SK-N-SH (cell line): ENCODE measurements around the gene AFM. TPM values are rescaled to one million over a fixed set of nuclear protein-coding genes. Genes with fewer than 3 reads are reported as not detected.

Experiments used
- CTCF ChIA-PET: fragments of 300-600, 350-600 bp; formaldehyde crosslinking; extraction: SDS; loops from one replicate; lab custom pipeline; 2021; lab: Yijun Ruan, JAX
- POLR2A ChIA-PET: fragments of 350-600 bp; sonication (Branson Sonifier 250); formaldehyde crosslinking; extraction: SDS; loops from one replicate; lab custom pipeline; 2020; ENCODE audit warnings: antibody characterized with exemption, inconsistent platforms; lab: Yijun Ruan, JAX
- DNase-seq: peaks from one replicate; pipeline ENCODE4 v3.0.0; 2012
- H2AFZ ChIP-seq: fragments of 200-600 bp; sonication (generic); 2 replicates; pipeline ENCODE4 v1.8.1; 2016; ENCODE audit warnings: antibody characterized with exemption, mild to moderate bottlenecking, low read depth
- H3F3A ChIP-seq: fragments of 200-600 bp; sonication (generic); replicated peaks from 2 replicates; pipeline ENCODE3; 2016; ENCODE audit warnings: antibody characterized with exemption, mild to moderate bottlenecking; ENCODE audit not compliant: insufficient read depth
- H3K27ac ChIP-seq, 2 experiments: fragments of 200-500 bp in 1 of 2; fragments of 200-600 bp in 1 of 2; sonication (Bioruptor generic) in 1 of 2; sonication (generic), shearing (Covaris generic) in 1 of 2; 2 replicates each; pipeline versions ENCODE4 v1.5.1 to v1.6.1; 2014 to 2016; ENCODE audit warnings: low read depth in 2 of 2, inconsistent platforms in 1 of 2, low read length in 1 of 2, mild to moderate bottlenecking in 1 of 2, mixed read lengths in 1 of 2
- H3K27me3 ChIP-seq: fragments of 200-600 bp; sonication (generic), shearing (Covaris generic); 2 replicates; pipeline ENCODE4 v1.6.1; 2016; ENCODE audit warnings: mixed run types; ENCODE audit not compliant: insufficient read depth
- H3K36me3 ChIP-seq, 2 experiments: fragments of 200-500 bp in 1 of 2; fragments of 200-600 bp in 1 of 2; sonication (Bioruptor generic) in 1 of 2; sonication (generic) in 1 of 2; replicated peaks in 1 of 2; 2 replicates each; pipeline versions ENCODE3 to v1.5.1; 2014 to 2016; ENCODE audit warnings: low read length in 1 of 2, mild to moderate bottlenecking in 1 of 2; ENCODE audit not compliant: insufficient read depth in 2 of 2, control insufficient read depth in 1 of 2
- H3K4me1 ChIP-seq, 2 experiments: fragments of 200-500 bp in 1 of 2; fragments of 200-600 bp in 1 of 2; sonication (Bioruptor generic) in 1 of 2; sonication (generic), shearing (Covaris generic) in 1 of 2; 2 replicates each; pipeline versions ENCODE4 v1.5.1 to v1.6.1; 2014 to 2016; ENCODE audit warnings: low read depth in 1 of 2, low read length in 1 of 2, mixed run types in 1 of 2; ENCODE audit not compliant: insufficient read depth in 2 of 2, control insufficient read depth in 1 of 2
- H3K4me2 ChIP-seq: fragments of 200-600 bp; sonication (generic), shearing (Covaris generic); 2 replicates; pipeline ENCODE4 v1.6.1; 2017; ENCODE audit warnings: mixed run types
- H3K4me3 ChIP-seq, 2 experiments: fragments of 200-500 bp in 1 of 2; fragments of 200-600 bp in 1 of 2; sonication (Bioruptor generic) in 1 of 2; sonication (generic), shearing (Covaris generic) in 1 of 2; 2 replicates each; pipeline versions ENCODE4 v1.5.1 to v1.8.1; 2014 to 2016; ENCODE audit warnings: low read depth in 2 of 2, inconsistent platforms in 1 of 2, low read length in 1 of 2, mild to moderate bottlenecking in 1 of 2, mixed read lengths in 1 of 2, moderate library complexity in 1 of 2
- H3K79me2 ChIP-seq: fragments of 200-600 bp; sonication (generic); 2 replicates; pipeline ENCODE4 v1.8.1; 2017; ENCODE audit warnings: mild to moderate bottlenecking; ENCODE audit not compliant: insufficient read depth
- H3K9ac ChIP-seq: fragments of 200-600 bp; sonication (generic); 2 replicates; pipeline ENCODE4 v1.6.1; 2017; ENCODE audit warnings: mixed run types
- H3K9me2 ChIP-seq: fragments of 200-600 bp; sonication (generic); 2 replicates; pipeline ENCODE4 v1.6.1; 2017; ENCODE audit warnings: mixed run types
- H3K9me3 ChIP-seq: fragments of 200-600 bp; sonication (generic); 2 replicates; pipeline ENCODE4 v1.6.1; 2017; ENCODE audit warnings: mixed run types, mild to moderate bottlenecking, moderate library complexity
- H4K20me1 ChIP-seq: fragments of 200-600 bp; sonication (generic); 2 replicates; pipeline ENCODE4 v1.6.1; 2017; ENCODE audit warnings: mild to moderate bottlenecking, mixed run types; ENCODE audit not compliant: insufficient read depth
- CHD2 ChIP-seq: fragments of 150-350 bp; IDR thresholded peaks from 2 replicates; pipeline ENCODE4 v1.6.1; 2018; ENCODE audit warnings: low read length; ENCODE audit not compliant: partially characterized antibody
- FOSL2 ChIP-seq: IDR thresholded peaks from 2 replicates; pipeline ENCODE4 v1.4.0; 2012; ENCODE audit warnings: low read depth, mild to moderate bottlenecking, moderate library complexity, borderline replicate concordance
- FOXM1 ChIP-seq: IDR thresholded peaks from 2 replicates; pipeline ENCODE4 v1.4.0; 2012; ENCODE audit warnings: low read depth, mild to moderate bottlenecking
- GATA2 ChIP-seq: sonication (generic); formaldehyde crosslinking; IDR thresholded peaks from 2 replicates; pipeline ENCODE4 v1.5.0; 2020; ENCODE audit warnings: mild to moderate bottlenecking, missing genetic modification reagents
- JUND ChIP-seq: IDR thresholded peaks from 2 replicates; pipeline ENCODE4 v1.4.0; 2012
- NFIC ChIP-seq: IDR thresholded peaks from 2 replicates; pipeline ENCODE4 v1.4.0; 2012; ENCODE audit warnings: borderline replicate concordance
- NRF1 ChIP-seq: IDR thresholded peaks from 2 replicates; pipeline ENCODE4 v1.6.1; 2012; ENCODE audit warnings: low read depth, mild to moderate bottlenecking, low read length
- POLR2AphosphoS5 ChIP-seq: IDR thresholded peaks from 2 replicates; pipeline ENCODE4 v1.6.1; 2012; ENCODE audit warnings: low read depth, low read length
- RCOR1 ChIP-seq: fragments of 150-350 bp; IDR thresholded peaks from 2 replicates; pipeline ENCODE4 v1.6.1; 2017; ENCODE audit warnings: antibody characterized with exemption, low read length
- RFX5 ChIP-seq: IDR thresholded peaks from 2 replicates; pipeline ENCODE4 v1.6.1; 2012; ENCODE audit warnings: mild to moderate bottlenecking, improper control_type of control experiment, low read length
- RXRA ChIP-seq: IDR thresholded peaks from 2 replicates; pipeline ENCODE4 v1.4.0; 2012; ENCODE audit warnings: low read depth, mild to moderate bottlenecking, borderline replicate concordance
- SMC3 ChIP-seq: IDR thresholded peaks from 2 replicates; pipeline ENCODE4 v1.6.1; 2012; ENCODE audit warnings: low read depth, low read length, improper control_type of control experiment
- WGBS: methylation state at CpG from one replicate; pipeline ENCODE4 v1.1.6; 2017; ENCODE audit warnings: low lambda C conversion rate; 5-methylcytosine and 5-hydroxymethylcytosine counted together
- polyA plus RNA-seq, 3 experiments: library from polyadenylated mRNA; depleted of rRNA; stranded (reverse); fragments of >200 nt; gene quantifications; 2 replicates each; pipeline ENCODE4 v1.2.3, GENCODE V29; 2012
- TF ChIP-seq, protein P1 (sequence below): IDR thresholded peaks from 2 replicates; pipeline ENCODE4; 2012
- TF ChIP-seq, protein P2 (sequence below): fragments of 150-350 bp; IDR thresholded peaks from 2 replicates; pipeline ENCODE4 v1.6.1; 2017; ENCODE audit warnings: antibody characterized with exemption, low read length, low read depth, borderline replicate concordance
- TF ChIP-seq, protein P3 (sequence below): IDR thresholded peaks from 2 replicates; pipeline ENCODE4 v1.4.0; 2012; ENCODE audit warnings: low read depth
- TF ChIP-seq, protein P4 (sequence below): IDR thresholded peaks from 2 replicates; pipeline ENCODE4 v1.4.0; 2012; ENCODE audit warnings: low read depth, borderline replicate concordance
- TF ChIP-seq, protein P5 (sequence below): fragments of 150-350 bp; IDR thresholded peaks from 2 replicates; pipeline ENCODE4 v1.6.1; 2016; ENCODE audit warnings: mild to moderate bottlenecking, low read depth, low read length

Gene AFM
- polyA plus RNA-seq, 1 of the 3 experiments (the other 2 are of a cell fraction) = not detected

GRCh38 chr4:73452953-73453700, 28.4 kb upstream of the AFM start:
- no peaks in the 10 kb centered on the region for H4K20me1 ChIP-seq
- no peak overlapping the region for H3K27ac ChIP-seq
- no peak overlapping the region for H3K4me2 ChIP-seq
- H3K9me2 ChIP-seq = no peaks in the 10 kb centered on the region
- H2AFZ ChIP-seq = no peak overlapping the region
- no peak overlapping the region for H3K9ac ChIP-seq
- CTCF ChIA-PET = interaction anchor here (0.8 to 1.4 kb wide), 2 partner anchors 7 to 15 kb away, joined by 3 to 5 read pairs; no protein-coding TSS in a partner anchor
- H3K27me3 ChIP-seq = no peaks in the 10 kb centered on the region; the same call in 1 of the 2 replicates
- no peaks in the 10 kb centered on the region for H3K36me3 ChIP-seq
- no peaks in the 10 kb centered on the region; a peak in 1 of 4 replicates for H3K4me1 ChIP-seq
- TF ChIP-seq, protein P1, sequence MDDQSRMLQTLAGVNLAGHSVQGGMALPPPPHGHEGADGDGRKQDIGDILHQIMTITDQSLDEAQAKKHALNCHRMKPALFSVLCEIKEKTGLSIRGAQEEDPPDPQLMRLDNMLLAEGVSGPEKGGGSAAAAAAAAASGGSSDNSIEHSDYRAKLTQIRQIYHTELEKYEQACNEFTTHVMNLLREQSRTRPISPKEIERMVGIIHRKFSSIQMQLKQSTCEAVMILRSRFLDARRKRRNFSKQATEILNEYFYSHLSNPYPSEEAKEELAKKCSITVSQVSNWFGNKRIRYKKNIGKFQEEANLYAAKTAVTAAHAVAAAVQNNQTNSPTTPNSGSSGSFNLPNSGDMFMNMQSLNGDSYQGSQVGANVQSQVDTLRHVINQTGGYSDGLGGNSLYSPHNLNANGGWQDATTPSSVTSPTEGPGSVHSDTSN = no peak
- no peak for TF ChIP-seq RFX5
- TF ChIP-seq POLR2AphosphoS5 = no peak
- TF ChIP-seq RXRA = no peak
- no peak for TF ChIP-seq SMC3
- no peak for TF ChIP-seq FOXM1
- TF ChIP-seq, protein P2, sequence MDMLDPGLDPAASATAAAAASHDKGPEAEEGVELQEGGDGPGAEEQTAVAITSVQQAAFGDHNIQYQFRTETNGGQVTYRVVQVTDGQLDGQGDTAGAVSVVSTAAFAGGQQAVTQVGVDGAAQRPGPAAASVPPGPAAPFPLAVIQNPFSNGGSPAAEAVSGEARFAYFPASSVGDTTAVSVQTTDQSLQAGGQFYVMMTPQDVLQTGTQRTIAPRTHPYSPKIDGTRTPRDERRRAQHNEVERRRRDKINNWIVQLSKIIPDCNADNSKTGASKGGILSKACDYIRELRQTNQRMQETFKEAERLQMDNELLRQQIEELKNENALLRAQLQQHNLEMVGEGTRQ = no peak
- TF ChIP-seq, protein P3, sequence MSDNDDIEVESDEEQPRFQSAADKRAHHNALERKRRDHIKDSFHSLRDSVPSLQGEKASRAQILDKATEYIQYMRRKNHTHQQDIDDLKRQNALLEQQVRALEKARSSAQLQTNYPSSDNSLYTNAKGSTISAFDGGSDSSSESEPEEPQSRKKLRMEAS = no peak
- TF ChIP-seq, protein P4, sequence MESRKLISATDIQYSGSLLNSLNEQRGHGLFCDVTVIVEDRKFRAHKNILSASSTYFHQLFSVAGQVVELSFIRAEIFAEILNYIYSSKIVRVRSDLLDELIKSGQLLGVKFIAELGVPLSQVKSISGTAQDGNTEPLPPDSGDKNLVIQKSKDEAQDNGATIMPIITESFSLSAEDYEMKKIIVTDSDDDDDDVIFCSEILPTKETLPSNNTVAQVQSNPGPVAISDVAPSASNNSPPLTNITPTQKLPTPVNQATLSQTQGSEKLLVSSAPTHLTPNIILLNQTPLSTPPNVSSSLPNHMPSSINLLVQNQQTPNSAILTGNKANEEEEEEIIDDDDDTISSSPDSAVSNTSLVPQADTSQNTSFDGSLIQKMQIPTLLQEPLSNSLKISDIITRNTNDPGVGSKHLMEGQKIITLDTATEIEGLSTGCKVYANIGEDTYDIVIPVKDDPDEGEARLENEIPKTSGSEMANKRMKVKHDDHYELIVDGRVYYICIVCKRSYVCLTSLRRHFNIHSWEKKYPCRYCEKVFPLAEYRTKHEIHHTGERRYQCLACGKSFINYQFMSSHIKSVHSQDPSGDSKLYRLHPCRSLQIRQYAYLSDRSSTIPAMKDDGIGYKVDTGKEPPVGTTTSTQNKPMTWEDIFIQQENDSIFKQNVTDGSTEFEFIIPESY = no peak
- no peaks in the 10 kb centered on the region for H3F3A ChIP-seq
- WGBS = 0% methylated on average over 2 of the region's 2 CpGs
- no peaks in the 10 kb centered on the region for H3K9me3 ChIP-seq
- H3K4me3 ChIP-seq = no peak overlapping the region
- POLR2A ChIA-PET = no interaction called here
- no peak for DNase-seq
- no peaks in the 10 kb centered on the region for H3K79me2 ChIP-seq

GRCh38 chr4:73453701-73454005, 27.9 kb upstream of the AFM start:
- CTCF ChIA-PET = interaction anchor here (0.8 to 1.4 kb wide), 2 partner anchors 8 to 15 kb away, joined by 3 to 5 read pairs; no protein-coding TSS in a partner anchor
- TF ChIP-seq POLR2AphosphoS5 (no peak), RCOR1 (no peak), GATA2 (CRISPR knock-in tag) (no peak), CHD2 (no peak), NFIC (no peak), JUND (no peak), NRF1 (no peak), FOSL2 (no peak)
- TF ChIP-seq, protein P5, sequence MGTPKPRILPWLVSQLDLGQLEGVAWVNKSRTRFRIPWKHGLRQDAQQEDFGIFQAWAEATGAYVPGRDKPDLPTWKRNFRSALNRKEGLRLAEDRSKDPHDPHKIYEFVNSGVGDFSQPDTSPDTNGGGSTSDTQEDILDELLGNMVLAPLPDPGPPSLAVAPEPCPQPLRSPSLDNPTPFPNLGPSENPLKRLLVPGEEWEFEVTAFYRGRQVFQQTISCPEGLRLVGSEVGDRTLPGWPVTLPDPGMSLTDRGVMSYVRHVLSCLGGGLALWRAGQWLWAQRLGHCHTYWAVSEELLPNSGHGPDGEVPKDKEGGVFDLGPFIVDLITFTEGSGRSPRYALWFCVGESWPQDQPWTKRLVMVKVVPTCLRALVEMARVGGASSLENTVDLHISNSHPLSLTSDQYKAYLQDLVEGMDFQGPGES = no peak
- TF ChIP-seq, protein P1 = no peak

More at GRCh38 chr4:73453701-73454005, 27.9 kb upstream of the AFM start:
- no peak overlapping the region for H3K4me2 ChIP-seq
- H3F3A ChIP-seq = no peaks in the 10 kb centered on the region
- no peaks in the 10 kb centered on the region for H3K79me2 ChIP-seq
- no peaks in the 10 kb centered on the region; the same call in 1 of the 2 replicates for H3K27me3 ChIP-seq
- no peak overlapping the region for H3K4me3 ChIP-seq
- H3K9me3 ChIP-seq = no peaks in the 10 kb centered on the region
- H3K36me3 ChIP-seq = no peaks in the 10 kb centered on the region
- no peak for DNase-seq
- no peak overlapping the region for H3K27ac ChIP-seq
- no peak overlapping the region for H3K9ac ChIP-seq
- no peak overlapping the region for H2AFZ ChIP-seq
- POLR2A ChIA-PET = no interaction called here
- no peaks in the 10 kb centered on the region for H3K9me2 ChIP-seq
- H4K20me1 ChIP-seq = no peaks in the 10 kb centered on the region
- H3K4me1 ChIP-seq = no peaks in the 10 kb centered on the region; a peak in 1 of 4 replicates
